GM18505 (cell line): ENCODE measurements around the gene PALLD.

ENCODE experiments used
- ATAC-seq: cut with Tn5 transposase; IDR thresholded peaks from one replicate; pipeline ENCODE4 v1.9.1; 2021; ENCODE audit not compliant: unreplicated experiment
- POLR2A ChIP-seq: IDR thresholded peaks from 4 replicates; pipeline ENCODE4 v1.6.1; 2011; ENCODE audit warnings: borderline replicate concordance; ENCODE audit not compliant: insufficient read depth, insufficient read length; ENCODE audit errors: extremely low read depth

The PALLD gene

DNA sequence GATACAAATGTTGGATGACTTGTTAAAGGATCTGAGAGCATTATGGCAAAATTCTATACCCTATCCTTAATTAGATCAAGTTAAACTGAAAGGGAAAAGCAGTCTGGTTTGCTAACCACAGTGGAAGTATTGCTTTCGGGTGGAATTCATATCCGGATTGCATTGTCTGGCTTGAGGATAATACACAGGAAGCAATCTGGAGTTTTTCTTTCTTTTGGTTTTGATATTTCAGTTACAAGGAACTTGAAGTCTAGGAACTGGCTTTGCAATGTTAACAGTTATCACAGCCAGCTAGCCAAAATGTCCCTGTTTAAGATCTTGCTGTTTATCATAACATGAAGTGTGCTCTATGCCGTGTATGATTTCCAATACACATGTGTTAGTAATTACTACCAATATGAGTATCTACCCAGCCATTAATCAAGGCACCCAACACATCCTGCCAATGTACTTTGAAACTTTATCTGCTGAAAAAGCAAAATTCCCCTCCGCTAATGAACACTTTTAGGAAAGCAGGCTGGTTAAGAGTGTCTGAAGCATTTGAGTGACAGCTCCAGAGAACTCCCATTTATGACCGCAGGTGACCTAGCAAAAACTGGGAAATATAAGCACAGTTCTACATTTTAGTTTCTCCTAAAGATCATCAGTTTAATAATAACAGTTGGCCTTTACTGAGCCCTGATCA lies 146.4 kb downstream of the PALLD start:
- ATAC-seq, result no peak
- no peak for TF ChIP-seq POLR2A

- no peak for TF ChIP-seq POLR2A
- ATAC-seq, result no peak
These were observed 146.9 kb downstream of the PALLD start for GRCh38 chr4:168643796-168644159.

GRCh38 chr4:168646001-168646768 lies 149.3 kb downstream of the PALLD start:
- no peak for ATAC-seq
- TF ChIP-seq POLR2A, result no peak

DNA sequence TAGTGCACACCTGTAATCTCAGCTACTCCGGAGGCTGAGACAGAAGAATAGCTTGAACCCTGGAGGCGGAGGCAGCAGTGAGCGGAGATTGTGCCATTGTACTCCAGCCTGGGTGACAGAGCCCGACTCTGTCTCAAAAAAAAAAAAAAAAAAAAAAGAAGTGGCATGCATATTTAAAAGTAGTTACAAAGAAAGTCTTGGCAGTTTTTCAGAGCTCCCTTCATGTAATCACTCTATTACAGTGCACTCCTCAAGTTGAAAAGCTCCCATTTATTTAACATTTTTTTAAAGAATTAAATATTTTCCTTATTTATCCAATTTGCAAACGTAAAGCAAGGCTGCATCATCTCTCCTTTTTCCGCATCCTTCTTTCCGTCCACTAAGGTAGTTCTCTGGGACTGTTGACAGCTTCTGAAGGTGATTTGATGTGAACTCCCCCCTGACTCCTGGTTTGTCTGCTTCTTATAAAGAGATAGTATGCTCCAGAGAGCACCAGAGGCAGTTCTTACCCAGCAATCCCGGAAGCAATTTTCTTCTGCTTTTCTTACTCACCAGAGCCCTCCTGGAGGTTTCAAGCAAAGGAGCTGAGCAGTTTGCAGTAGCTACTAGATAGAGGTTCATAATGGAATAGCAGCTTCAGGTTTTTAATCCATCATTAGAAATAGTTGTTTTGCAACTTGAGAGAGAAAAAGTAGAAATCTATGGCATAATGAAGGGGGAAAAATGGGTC lies 151.0 kb downstream of the PALLD start:
- no peak for TF ChIP-seq POLR2A
- ATAC-seq, result no peak

GRCh38 chr4:168648494-168648893 lies 151.6 kb downstream of the PALLD start:
- no peak for ATAC-seq
- TF ChIP-seq POLR2A, result no peak

GRCh38 chr4:168648929-168649328 lies 152.1 kb downstream of the PALLD start:
- no peak for TF ChIP-seq POLR2A
- no peak for ATAC-seq

DNA sequence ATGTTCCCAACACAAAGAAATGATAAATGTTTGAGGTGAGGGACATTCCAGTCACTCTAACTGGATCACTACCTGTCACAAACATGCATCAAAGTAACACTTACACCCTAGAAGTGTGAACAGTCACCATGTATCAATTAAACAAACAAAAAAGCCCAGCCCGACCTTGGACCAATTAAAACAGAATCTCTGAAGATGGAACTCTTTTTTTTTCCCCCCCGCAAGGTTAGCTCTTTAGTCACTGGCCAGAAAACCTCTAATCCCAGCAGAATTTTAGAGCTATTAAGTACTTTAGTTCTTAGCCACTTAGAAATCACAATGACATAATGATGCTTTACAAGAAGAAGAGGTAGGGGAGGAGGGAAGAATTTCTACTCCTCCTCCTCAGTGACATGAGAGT lies 154.5 kb downstream of the PALLD start:
- ATAC-seq, result no peak
- TF ChIP-seq POLR2A, result no peak

- no peak for ATAC-seq
- no peak for TF ChIP-seq POLR2A
These were observed 155.0 kb downstream of the PALLD start for GRCh38 chr4:168651864-168652263.

DNA sequence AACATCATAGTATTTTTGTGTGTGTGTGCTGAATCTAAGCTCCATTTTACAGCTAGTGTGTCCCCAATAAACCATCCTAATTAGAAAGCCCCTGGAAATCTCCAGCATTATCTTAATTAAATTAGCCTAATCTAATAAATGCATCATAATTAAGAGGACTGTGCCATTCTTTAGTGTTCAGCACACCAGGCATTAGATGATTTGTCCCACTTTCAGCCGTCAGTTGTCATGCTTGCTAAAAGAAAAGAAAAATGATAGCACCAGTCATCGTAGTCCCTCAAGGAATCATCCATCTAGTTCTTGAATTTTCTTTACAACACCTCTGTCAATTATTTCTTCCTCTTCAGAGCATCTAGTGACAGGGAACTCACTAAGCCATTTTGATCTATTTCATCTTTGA lies 155.9 kb downstream of the PALLD start:
- no peak for ATAC-seq
- no peak for TF ChIP-seq POLR2A

GRCh38 chr4:168654104-168654847 lies 157.4 kb downstream of the PALLD start:
- TF ChIP-seq POLR2A, result no peak
- no peak for ATAC-seq

- no peak for TF ChIP-seq POLR2A
- ATAC-seq, result no peak
These were observed 158.0 kb downstream of the PALLD start for GRCh38 chr4:168654848-168655174.

GRCh38 chr4:168655182-168655581 lies 158.3 kb downstream of the PALLD start:
- ATAC-seq, result no peak
- TF ChIP-seq POLR2A, result no peak

DNA sequence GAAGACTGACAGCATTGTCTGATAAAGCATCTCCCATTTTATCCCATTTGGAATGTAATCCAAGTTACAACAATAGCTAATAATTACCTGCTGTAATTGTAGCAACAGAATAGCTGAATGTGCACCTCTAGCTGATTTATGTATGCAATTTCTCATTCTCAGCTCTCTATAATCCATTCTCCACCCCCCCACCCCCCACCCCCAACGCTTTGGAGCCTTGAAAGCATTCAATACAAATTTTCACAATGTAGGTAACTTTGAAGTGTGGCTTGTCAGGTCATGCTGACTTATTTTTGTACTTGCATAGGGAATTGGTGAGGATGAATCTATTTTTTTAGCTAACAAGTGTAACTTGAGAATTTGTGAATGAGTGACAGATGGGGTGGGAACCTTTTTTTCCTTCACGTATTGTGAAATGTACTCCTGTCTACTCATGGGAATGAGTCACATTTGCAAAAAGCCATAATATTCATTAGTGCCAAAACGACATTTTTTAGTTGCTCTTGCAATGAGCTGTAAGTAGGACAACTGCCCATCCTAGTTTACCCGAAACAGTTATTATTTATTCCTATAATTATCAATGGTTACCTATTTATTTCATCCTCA lies 159.3 kb downstream of the PALLD start:
- no peak for TF ChIP-seq POLR2A
- no peak for ATAC-seq
